GM19372 (cell line): ENCODE measurements around the gene GIPC2.
"Not testable (repeated sequence)": the region's sequence is repeated elsewhere in the genome, so short reads cannot be mapped to it uniquely, and the experiment has no call there.

Source experiments
- ATAC-seq: cut with Tn5 transposase; IDR thresholded peaks from one replicate; pipeline ENCODE4 v1.9.1; 2021; ENCODE audit warnings: mild to moderate bottlenecking, low read depth, moderate library complexity; ENCODE audit not compliant: unreplicated experiment

GIPC2 gene

GRCh38 chr1:78061825-78062523, 16.2 kb downstream of the GIPC2 start:
- no peak for ATAC-seq

GRCh38 chr1:78064886-78065285, 19.1 kb downstream of the GIPC2 start:
- not testable (repeated sequence) for ATAC-seq

DNA sequence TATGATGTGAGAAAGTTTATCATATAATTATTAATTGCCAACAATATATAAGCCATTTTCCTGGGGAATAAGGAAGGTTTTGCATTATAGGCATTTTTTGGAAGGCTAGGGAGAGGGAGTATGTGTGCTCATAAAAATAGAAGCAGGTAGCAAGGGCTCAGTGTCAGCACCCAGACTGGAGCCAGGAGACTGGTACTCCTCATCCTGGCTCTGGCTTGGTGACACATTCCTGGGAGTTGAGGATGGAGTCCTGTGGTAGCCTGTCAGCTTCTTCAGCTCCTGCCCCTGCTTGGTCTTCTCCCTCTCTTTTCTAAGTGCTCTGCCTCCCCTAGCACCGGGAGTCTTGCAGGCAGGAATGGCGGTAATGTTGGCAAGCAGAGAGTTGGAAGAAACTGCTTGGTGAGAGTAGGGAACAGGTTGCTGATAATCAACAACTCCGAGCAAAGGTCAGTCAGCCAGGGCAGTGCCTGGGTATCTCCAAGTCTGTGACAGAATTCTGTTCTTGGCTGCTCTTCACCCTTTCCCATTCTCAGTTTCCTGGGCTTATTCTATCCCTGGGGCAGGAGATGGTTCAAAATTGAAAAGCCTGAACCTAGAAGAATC, 23.0 kb downstream of the GIPC2 start:
- no peak for ATAC-seq

DNA sequence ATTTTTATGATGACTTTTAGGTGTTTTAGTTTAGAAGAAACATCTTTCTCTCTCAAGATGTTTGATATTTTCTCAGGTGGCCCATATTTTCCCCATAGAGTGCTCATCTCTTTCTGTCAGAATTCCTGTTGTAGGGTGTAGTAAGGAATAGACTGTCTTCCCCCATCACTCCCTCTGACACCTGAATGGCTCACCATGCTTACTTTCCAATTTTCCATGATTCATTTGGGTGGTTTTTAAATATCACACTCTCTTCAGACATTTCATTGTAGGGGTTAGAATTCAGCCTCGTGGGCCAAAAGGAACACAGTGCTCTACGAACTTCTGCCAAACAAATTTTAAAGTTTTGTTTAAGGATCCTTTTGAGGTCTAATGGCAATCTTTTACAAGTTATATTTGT, 24.0 kb downstream of the GIPC2 start:
- ATAC-seq = no peak

- no peak for ATAC-seq
These were observed 24.4 kb downstream of the GIPC2 start for GRCh38 chr1:78070210-78070609.

DNA sequence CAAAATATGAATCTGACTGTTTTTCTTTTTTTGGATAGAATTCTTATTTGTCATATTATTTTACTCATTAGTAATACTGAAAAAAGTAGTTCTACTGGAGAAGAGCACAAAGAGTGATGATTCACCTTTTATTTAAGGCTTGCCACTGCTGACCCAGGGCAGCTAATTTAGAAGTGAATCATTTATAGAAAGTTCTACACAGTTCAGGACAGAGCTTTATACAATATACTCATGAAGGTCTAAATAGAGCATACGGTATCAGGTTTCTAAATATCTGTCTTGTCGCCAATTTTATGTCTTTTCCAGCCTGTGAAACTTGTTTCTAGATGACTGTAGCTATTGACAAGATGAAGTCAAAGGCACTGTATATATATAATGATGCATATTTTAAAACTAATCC, 25.0 kb downstream of the GIPC2 start:
- no peak for ATAC-seq

- no peak for ATAC-seq
These were observed 25.9 kb downstream of the GIPC2 start for GRCh38 chr1:78071696-78072095.

- ATAC-seq = no peak
These were observed 26.4 kb downstream of the GIPC2 start for GRCh38 chr1:78072216-78072615.

DNA sequence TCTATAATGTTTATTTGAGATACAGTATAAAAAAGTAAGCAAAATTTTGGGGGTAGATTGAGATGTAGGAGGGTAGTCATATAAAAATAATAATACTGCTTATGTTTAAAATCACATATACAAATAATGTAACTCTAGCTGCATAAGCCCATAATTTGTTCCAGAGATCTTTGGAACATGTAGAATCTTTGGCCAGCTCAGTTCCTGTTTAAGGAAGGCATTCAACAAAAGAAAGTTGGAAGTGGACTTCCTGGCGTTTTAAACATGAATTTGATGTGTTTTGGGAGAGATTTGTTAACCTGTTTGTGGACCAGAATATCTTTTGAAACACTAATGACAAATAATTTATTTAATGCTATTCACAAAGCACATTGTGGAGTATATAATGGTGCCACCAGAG, 27.7 kb downstream of the GIPC2 start:
- no peak for ATAC-seq

GRCh38 chr1:78075621-78076020, 29.9 kb downstream of the GIPC2 start:
- no peak for ATAC-seq

DNA sequence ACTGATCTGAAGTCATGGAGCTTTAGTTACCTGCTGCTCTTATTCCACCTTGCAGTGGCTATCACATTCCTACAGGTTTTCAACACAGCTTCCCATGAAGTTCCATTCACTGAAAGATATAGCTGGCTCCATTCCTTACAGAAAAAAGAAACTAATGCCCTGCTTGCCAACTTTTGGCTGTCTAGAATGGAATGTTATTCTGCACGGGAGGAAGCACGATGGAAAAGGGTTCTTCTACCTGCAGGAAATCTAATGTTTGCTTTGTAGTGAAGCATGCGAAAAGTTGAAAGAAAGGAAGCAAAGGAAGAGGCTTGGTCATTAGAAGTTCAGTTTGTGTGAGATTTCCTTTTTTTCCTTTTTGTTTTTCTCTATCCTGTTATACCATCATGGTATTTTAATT, 32.6 kb downstream of the GIPC2 start:
- no peak for ATAC-seq

GRCh38 chr1:78079580-78079979, 33.8 kb downstream of the GIPC2 start:
- ATAC-seq = no peak

- no peak for ATAC-seq
These were observed 35.0 kb downstream of the GIPC2 start for GRCh38 chr1:78080767-78081166.

DNA sequence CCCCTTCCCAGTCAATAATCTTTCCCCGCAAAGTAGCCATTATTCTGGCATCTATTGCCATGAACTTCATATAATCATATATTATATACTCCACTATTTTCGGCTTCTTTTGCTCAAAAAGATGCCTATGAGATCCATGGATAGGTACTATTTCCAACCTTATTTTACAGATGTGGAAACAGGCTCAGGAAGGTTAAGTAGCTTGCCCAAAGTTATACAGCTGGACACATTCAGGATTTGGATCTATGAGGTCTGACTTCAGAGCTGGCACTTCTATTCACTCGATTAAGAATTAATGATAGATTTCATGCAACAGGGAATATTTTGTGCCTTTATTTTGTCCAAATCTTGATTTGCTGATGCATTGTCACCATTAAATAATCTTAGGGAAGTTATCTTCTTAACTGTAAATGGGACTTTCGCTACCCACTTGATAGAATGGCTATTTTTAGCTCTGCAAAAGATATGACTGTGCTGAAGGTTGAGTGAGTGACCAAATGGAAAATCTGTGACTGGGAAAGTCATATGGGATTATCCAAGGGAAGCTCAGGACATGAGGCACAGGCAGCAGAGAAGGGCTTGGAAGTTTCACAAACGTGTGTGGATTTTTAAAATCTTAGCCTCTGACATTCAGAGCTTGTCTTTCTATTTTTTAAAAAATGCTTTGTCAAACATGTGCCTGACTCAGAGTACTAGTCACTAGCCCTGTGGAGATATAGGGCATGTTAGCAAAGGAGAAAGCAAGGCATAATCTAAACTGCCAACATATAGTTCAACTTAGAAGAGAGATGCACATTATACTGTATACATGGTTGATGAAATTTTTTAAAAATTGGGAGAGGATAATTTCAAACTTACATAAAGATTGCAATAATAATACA, 36.5 kb downstream of the GIPC2 start:
- no peak for ATAC-seq

DNA sequence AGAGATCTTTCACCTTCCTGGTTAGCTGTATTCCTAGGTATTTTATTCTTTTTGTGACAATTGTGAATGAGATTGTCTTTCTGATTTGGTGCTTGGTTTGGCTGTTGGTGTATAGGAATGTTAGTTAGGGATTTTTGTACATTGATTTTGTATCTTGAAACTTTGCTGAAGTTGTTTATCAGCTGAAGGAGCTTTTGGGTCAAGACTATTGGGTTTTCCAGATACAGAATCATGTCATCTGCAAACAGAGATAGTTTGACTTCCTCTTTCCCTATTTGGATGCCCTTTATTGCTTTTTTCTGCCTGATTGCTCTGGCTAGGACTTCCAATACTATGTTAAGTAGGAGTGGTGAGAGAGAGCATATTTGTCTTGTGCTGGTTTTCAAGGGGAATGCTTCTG, 38.9 kb downstream of the GIPC2 start:
- not testable (repeated sequence) for ATAC-seq

GRCh38 chr1:78086697-78087096, 40.9 kb downstream of the GIPC2 start:
- no peak for ATAC-seq

GRCh38 chr1:78088015-78088414, 42.2 kb downstream of the GIPC2 start:
- ATAC-seq = no peak

- ATAC-seq = no peak
These were observed 42.7 kb downstream of the GIPC2 start for GRCh38 chr1:78088486-78088885.

DNA sequence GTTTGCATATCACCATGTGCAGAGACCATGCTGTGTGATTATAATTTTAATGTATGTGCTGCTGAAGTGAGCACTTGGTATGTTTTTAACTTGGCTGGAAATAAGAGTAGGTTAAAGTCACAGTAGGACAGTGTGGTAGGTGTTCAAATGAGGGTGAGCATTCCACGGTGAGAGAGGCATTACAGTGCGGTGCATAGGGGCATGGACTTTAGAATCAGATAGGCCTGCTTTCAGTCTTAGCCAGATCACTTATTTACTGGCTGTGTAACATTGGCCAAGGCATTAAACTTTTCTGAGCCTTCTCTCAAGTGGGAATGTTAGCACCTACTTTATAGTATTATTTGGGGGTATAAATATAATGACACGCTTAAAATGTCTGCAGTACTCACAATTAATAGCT, 43.2 kb downstream of the GIPC2 start:
- ATAC-seq = no peak

DNA sequence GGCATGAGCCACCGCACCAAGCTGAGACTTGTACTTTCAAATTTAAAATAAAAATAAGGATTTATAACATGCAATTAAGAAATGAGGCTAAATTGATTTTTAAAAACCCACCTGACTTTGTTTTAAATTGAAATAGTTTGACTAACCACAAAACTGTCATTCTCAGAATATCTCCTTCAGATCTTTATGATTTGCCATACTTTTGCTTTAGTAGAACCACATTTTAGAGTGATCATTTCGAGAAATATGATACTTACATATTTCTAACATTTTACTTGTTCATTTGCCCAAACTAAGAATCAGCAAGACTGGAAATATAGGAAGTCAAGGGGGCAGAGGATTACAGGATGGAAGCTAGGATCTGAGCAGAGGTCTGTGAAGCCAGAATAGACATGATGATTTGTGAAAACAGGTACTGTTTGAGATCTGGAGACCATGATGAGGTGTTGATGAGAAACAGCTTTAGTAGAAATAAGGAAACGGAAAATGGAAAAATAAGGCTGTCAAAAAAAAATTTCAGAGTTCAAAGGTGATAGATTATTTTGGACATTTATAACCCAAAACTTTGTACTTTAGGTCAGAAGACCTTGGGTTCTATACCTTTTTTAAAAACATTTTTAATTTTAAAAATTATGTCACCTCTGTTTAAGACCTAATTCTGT, 44.8 kb downstream of the GIPC2 start:
- no peak for ATAC-seq

DNA sequence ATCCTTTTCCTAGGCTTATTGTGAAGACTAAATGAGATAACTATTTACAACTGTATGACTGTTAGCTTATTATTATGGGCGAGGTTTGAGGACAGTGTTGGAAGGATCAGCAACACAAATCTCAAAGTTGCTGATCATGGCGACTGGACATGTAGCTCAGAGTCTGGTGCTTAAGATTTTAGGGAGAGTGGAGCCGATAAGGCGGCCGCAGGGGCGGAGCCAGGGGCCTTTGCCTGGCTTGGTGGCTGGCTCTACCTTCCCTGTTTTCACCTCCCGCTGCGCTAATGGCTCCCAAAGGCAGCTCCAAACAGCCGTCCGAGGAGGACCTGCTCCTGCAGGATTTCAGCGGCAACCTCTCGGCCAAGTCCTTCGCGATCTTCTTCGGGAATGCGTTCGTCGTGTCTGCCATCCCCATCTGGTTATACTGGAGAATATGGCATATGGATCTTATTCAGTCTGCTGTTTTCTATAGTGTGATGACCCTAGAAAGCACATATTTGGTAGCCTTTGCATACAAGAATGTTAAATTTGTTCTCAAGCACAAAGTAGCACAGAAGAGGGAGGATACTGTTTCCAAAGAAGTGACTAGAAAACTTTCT, 45.5 kb downstream of the GIPC2 start:
- ATAC-seq = no peak
